GM21786 (cell line): ENCODE results near the gene ARL4A.
"Not testable (repeated sequence)": the region's sequence is repeated elsewhere in the genome, so short reads cannot be mapped to it uniquely, and the experiment has no call there.

Experiments used
- ATAC-seq: cut with Tn5 transposase; IDR thresholded peaks from one replicate; pipeline ENCODE4 v1.9.1; 2021; ENCODE audit not compliant: unreplicated experiment

The ARL4A gene, protein sequence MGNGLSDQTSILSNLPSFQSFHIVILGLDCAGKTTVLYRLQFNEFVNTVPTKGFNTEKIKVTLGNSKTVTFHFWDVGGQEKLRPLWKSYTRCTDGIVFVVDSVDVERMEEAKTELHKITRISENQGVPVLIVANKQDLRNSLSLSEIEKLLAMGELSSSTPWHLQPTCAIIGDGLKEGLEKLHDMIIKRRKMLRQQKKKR

DNA sequence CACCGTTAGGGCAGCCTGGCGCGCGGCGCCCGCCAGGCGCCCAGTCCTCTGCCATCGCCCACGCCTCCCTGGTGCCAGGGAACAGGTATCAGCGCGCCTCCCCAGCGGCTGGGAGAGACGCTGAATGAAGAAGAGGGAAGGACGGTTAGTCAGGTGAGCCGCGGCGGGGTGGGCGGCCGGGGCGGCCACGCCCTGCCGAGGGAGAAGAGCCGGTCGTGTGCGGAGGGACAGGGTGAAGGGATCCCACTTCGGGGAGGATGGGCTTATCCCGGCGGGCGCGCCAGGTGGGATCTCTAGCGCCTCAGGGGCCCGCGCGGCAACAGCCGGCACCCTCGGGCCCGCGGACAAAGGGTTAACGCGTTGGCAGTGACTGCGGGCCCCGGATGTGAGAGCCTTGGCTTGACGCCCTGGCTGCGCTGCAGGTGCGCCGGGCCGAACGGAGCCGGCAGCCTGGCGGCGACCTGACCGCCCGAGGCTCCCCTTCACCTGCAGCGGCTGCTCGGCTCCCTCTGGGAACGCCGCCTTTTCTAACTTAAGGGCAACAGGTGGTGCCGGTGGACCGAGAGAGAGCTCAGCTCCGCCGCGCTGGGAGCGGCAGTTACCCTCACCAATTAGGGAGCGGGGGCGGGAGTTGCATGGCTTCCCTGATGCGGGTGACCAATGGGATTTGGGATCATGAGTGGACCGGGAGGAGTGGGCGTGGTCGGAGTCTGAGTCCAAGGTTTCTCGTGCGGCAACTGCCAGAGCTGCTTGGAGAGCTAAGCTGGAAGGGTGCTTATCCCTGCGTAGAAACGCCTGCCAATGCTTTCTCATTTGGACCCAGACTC, at the start of gene ARL4A:
Gene ARL4A, plus strand, starts transcription at position 743 of the 827 bp plus-strand sequence. CDS start 622 bp downstream, outside the sequence.
- peak; percentile 80 for ATAC-seq

DNA sequence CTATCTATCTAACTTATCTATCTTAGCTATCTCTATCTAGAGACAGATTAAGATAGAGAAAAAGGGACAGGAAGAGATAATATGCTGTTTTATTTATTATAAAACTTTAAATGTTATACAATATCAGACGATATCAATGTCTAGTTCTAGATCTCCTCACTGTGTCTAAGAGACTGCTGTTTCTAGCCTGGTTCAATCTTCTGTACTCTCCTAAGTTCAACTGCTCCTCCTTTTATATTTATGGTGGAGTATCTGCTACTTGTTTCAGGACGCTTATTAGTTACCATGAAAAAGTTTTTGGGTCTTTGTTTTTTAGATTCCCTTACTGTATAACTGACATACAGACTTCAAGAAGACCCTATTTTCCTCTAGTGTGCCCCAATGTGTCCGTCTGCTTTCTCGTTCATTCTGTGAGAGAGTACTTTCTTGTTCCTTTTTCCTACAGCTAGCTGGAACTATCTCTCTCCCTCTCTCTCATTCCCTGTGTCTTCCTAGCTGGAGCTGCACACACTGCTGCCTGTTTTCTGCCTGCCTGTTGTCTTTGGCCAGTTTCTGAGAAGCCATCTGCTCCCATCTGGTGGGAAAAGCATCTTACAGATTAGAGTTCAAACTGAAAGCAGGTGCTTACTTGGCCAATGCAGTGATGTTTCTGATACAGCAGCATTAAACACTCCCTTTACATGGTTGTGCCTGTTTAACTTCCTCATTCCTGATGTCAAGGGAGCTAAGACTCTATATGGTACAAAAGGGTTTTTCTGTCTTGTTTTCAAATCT, 49.4 kb upstream of the ARL4A start:
- peak; percentile 43 for ATAC-seq

DNA sequence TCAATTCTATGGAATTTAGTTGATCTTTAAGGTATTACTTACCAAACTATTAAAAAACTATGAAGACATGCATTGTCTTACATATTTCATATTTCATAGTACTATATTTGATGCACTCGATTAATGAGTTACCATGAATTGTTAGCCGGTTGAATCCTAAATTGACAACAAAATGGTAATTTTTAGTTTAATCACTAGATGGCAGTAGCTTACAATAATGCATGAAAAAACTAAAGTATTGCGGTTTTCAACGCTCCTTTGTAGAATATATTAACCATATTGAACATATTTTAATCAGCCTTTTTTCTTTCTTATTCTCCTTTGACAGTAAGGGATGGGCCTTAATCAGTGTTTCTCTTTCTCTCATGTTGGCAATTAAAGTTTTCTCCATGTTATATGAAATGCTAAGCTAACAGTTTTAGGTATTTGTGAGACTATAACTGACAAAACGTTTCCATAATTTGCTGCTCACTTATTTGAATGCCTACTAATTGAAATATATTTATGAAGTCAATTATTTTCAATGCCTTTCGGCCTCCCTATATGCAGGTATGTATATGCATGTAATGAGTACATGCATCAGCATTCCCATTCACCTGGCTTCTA, 48.5 kb upstream of the ARL4A start:
- ATAC-seq, result no peak

DNA sequence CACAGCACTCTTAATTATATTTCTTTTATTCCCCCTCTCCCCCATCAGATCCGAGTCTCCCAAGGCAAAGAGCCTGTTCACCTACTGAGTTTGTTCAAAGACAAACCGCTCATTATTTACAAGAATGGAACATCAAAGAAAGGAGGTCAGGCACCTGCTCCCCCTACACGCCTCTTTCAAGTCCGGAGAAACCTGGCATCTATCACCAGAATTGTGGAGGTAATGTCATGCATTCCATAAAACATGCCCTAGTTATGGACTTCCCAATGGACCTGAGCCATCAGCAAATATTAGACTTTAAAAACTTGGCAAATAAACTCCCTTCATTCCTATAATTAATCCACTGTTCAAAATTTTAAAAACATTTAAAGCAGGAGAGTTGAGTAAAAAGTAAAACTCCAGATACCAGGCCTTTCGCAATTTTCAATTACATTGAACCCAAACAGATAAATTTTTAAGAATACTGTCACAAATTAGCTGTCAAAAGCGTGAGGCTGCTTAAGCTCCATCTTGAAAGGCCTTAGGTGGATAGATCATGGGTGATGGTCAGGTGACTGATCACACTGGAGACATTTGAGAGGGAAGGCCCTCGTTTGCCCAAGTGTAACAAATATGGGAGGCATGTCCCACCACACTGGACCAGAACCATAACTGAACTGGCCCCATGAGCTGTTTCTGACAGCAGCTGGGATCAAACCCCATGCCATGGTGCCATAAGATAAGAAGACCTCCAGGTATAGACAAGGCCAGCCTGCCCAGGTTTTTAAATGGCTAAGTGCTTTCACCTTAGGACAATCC, 46.9 kb upstream of the ARL4A start:
- no peak for ATAC-seq

DNA sequence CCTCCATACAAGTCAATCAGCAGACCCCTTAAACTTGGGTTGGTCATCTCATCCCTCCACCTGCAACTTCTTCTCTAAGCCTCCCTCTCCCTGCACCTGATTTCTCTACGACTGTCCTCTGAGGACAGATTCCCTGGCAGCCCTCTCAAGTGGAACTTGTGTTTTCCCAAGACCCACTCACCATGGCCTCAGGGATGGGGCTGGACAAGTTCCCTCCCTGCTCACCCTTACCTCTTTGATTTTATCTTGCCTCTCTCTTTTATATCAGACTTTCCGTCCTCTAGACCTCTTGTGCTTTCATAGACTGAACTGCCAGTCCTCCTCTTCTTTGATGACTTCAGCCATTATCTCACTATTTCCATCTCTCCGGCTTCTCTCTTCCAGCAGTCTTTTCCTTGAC, 46.2 kb upstream of the ARL4A start:
- no peak for ATAC-seq

DNA sequence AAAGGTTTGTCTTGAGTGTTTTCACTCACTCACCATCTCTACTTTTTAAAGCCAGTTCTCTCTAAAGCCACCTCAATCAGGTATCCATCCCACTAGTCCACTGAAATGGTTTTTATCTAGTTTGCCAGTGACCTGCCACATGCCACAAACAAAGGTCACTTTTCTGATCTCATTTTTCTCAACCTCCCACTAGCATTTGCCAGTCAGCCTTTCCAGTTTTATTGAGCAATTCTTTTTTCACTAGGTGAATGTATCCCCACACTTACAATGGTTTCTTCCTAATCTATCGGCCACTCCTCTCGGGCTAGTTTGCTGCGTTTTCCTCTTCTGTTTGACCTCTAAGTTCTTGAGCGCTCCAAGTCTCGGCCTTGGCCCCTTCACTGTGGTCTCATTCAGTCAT, 44.9 kb upstream of the ARL4A start:
- no peak for ATAC-seq

DNA sequence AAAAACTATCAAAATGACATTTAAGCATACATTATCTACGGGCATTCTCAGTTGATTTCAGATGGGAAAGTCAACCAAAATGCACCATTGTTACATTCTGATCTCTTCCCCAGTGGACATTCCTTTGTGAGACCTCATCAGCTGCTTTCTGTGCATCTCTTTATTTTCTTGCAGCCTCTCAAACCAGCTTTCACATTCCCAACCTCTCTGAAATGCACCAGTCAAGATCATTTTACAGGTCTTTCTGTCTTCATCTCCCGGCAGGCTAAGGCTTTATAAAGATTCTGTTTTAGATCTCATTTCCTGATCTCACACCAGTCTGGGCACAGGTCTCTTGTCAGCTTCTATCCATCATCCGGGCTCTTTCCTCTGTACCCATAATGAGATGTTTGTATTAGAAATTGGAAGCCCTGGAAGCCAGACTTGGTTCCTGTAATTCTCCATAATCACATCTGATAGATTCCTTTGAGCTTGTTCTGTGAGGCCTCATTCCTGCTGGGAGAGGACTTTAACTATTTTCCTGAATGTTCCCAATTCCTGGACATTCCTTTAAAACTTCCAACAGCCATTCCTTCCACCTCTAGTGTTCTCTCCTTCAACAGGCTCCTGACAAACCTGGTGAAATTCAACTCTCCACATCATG, 44.3 kb upstream of the ARL4A start:
- no peak for ATAC-seq

DNA sequence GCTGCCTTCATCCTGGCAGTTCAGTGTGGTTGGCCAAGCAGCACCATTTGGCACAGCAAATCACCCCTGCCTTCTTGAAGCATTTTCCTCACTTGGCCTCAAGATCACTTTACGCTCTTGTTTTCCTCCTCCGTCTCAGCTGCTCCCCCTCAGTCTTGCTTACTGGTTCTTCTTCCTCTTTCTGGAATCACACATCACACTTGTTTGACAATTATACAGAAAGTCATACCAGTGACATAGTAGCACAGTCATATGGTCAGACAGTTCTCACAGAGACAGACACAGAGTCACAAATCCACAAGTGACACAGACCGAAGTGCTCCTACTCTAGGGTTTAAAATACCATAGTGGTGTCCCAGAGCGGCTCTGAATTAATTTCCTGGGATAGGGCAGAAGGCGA, 43.8 kb upstream of the ARL4A start:
- ATAC-seq, result peak; percentile 67

DNA sequence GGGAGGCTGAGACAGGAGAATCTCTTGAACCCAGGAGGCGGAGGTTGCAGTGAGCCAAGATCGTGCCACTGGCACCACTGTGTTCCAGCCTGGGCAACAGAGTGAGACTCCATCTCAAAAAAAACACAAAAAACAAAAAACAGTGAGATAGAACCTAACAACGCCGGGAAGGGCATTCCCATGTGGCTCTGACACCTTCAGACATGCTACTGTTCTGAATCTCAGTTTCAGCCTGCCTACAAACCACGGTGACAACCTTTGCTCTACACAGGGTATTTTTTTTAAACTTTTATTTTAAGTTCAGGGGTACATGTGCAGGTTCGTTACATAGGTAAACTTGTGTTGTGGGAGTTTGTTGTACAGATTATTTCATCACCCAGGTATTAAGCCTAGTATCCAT, 42.2 kb upstream of the ARL4A start:
- not testable (repeated sequence) for ATAC-seq

DNA sequence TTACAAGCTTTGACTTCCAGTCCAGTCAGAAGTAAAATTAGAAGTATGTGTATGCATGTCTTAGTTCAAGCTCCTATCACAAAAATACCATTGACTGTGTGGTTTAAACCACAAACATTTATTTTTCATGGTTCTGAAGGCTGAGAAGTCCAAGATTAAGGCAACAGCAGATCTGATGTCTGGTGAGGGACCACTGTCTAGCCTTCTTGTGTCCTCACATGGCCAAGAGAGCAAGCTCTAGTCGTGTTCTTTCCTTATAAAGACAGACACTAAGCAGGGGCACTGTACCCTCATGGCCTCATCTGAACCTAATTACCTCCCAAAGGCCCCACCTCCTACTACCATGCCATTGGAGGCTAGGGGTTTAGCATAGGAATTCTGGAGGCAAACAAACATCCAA, 41.3 kb upstream of the ARL4A start:
- no peak for ATAC-seq

DNA sequence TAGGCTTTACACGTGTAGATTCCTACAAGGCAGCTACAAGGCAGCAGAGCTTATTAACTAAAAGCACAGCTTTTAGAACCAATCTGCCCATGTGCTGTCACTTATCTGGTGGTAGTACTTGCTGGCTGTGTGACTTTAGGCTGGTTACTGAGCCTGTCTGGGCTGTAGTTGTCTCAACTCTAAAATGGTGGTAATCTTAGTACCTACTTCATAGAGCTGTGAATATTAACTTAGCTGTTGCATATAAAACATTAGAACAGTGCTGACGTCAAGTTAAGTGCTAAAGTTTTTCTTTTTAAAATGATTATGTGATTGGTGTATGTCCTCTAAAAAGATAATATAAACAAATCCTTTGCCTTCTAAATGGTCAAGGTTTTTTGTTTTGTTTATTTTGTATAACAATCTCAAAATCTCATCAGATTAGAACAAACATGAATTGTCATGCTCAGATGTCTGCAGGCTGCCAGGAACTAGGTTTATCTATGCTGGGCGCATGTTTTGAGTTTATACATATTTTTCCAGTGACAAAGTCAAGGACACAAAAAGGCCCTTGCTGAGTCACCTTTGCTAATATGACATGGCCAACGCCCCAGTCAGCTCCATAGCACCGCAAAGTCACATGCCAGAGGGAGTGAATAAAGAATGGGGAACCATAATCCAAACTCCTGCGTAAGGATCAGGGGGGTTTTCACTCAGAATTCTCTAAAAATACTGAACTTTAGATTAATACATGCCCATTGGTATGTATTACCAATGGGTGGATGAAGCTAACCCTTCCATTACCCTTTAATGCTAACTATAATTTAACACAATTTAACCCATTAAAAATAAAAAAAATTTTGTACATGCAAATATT, 39.8 kb upstream of the ARL4A start:
- no peak for ATAC-seq

DNA sequence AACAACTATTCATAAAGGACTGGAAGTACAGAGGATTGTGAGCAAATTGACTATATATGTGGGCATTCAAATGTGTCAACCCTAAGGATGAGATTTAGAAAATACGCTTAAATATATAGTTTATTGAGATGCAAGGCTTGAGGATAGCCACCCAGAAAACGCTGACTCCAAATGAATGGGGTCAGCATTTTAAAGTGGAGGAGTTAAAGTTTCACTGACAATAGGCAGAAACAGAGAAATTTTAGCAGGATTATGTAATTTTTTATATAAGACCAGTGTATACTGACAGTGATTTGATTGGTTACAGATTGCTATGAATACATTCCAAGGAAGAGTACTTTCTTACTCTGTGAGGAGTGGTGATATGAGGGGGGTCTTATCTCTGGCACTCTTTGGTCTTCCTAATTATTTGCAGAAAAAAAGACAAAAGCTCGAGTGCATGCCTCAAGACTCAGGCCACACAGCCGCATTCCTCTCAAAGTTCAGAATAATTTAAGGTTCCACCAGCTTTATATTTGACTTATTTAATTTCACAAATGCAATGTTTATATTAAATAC, 38.6 kb upstream of the ARL4A start:
- no peak for ATAC-seq

DNA sequence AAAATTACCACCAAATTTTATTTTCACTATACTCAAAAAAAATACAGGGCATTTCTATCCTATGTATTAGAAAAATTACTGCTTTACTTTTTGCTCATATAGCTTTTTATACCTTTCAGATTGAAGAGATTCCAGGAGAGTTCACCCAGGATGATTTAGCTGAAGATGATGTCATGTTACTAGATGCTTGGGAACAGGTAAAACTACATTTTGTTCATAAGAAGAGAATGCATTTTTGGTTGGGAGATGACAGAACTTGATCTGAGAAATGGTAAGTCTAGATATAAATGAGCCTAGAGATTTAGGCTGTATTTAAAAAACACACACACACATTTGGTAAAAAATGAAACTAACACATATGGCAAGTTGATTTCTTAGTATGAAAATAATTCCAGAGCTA, 38.1 kb upstream of the ARL4A start:
- no peak for ATAC-seq

DNA sequence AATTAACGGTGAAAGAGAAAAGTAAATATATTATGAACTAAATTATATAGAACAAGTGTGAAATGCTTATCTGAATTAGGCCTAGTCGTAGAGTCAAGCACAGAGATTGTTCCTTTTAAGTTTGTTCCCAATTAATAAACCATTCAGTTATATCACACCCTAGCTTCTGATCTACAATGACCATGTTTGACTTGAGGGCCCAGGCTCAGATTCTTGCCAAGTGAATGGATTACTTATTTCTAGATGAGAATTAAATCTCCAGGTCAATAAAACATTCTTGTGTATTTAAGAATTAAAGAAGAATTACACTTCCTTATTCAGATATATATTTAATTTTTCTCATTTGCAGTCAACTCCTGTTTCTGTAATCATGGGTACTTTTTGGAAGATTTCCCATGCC, 37.4 kb upstream of the ARL4A start:
- ATAC-seq, result no peak

DNA sequence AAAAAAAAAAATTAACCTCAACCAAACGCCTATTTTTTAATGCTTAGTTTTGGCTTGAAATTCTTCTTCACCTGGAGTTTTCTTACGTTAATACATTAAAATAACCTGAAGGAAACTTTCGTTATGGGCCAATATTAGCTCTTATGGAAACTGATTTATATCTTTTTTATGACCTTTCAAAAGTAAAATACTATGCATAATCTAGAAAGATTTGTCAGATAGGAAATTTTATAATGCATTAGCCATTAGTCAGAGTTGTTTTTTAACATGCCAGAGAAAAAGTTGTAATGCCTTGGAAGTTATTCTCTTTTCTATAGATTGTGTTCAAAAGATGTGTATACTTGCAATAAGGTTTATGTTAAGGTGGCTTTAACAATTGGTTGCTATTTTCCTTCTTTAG, 34.3 kb upstream of the ARL4A start:
- ATAC-seq, result no peak

DNA sequence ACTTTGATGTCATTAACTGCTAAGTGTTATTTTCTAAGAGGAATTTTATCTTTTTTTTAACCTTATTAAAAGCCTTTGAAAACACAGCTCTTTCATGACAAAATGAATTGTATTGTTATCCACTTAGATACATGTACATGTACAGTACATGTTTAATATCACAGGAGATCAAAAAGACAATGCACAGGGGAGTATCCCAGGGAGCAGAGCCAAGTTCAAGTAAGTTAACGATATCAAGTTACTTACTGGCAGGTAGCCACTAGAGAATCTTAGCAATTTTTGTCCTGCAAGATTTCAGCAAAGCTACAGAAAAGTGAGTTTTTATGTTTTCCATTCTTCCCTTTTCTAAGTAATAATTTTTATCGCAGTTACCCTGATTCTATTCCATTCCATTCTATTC, 33.9 kb upstream of the ARL4A start:
- no peak for ATAC-seq

DNA sequence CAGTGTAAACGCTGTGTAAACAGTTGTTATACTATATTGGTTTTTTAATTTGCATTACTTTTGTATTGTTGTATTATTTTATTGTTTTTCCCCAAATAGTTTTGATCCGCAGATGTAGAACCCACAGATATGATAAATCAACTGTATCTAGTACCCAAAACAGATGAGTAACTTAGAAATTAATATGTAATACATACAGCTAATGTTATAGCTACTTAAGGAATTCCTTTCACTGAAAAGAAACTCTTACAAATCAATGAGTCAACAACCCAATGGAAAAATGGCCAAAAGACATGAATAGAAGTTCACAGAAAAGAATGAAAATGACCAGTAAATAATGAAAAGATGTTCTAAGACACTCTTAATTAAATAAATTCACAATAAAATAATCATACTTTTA, 32.3 kb upstream of the ARL4A start:
- no peak for ATAC-seq

DNA sequence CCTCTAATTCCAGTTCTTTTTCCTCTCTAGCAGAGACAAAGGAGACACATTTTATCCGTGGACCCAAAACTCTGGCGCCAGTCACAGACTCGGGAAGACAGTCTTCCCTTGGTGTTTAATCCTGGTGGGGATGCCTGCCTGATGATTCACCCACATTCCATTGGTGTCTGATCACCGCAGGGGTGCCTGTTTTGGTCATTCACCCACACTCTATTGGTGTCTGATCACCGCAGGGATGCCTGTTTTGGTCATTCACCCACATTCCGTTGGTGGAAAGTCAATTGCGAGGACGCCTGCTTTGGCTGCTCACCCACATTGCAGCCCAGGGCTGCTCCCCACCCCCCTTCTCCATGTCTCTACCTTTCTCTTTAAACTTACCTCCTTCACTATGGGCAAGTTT, 27.0 kb upstream of the ARL4A start:
- not testable (repeated sequence) for ATAC-seq

DNA sequence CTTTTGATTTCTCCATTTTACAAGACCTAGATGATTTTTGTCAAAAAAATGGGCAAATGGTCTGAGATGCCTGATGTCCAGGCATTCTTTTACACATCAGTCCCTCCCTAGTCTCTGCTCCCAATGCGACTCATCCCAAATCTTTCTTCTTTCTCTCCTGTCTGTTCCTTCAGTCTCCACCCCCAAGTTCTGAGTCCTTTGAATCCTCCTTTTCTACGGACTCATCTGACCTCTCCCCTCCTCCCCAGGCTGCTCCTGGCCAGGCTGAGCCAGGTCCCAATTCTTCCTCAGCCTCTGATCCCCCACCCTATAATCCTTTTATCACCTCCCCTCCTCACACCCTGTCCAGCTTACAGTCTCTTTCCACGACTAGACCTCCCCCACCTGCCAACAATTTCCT, 26.4 kb upstream of the ARL4A start:
- ATAC-seq, result not testable (repeated sequence)
